HG02642 (cell line): ENCODE results near the gene CRYZL1.

ENCODE experiments used
- ATAC-seq: cut with Tn5 transposase; IDR thresholded peaks from one replicate; pipeline ENCODE4 v1.9.1; 2021; ENCODE audit warnings: mild to moderate bottlenecking; ENCODE audit not compliant: unreplicated experiment, poor library complexity

CRYZL1 gene

GRCh38 chr21:33544451-33545195, 96.9 kb downstream of the CRYZL1 start:
- no peak for ATAC-seq

DNA sequence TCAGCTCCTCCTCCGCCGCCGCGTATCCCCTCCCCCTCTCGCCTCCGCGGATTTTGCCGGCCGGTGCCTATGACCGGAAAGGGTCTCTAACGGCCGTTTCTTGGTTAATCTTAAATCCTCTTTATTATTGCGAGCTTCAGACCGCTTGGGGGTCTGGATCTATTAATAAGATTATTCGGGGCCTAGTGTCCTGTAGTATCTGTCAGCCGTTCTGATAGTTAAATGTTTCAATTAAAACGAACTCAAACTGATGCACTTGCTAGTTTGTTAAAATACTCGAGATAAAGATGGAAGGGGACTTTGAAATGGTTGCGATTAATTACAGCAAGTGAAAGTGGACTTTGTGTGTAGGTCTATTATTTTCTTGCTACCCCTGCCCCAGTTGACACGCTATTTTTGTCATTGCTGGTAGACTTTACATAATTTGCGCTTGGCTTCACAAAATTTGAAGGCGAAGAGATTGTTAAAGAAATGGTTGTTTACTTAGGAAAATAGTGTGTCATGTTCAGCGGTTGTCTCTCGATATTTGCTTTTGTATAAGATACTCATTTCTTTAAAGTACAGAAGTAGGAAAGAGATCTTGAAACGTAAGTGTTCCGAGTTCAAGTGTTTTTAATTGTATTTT, 97.9 kb downstream of the CRYZL1 start:
- peak; percentile 19 for ATAC-seq

DNA sequence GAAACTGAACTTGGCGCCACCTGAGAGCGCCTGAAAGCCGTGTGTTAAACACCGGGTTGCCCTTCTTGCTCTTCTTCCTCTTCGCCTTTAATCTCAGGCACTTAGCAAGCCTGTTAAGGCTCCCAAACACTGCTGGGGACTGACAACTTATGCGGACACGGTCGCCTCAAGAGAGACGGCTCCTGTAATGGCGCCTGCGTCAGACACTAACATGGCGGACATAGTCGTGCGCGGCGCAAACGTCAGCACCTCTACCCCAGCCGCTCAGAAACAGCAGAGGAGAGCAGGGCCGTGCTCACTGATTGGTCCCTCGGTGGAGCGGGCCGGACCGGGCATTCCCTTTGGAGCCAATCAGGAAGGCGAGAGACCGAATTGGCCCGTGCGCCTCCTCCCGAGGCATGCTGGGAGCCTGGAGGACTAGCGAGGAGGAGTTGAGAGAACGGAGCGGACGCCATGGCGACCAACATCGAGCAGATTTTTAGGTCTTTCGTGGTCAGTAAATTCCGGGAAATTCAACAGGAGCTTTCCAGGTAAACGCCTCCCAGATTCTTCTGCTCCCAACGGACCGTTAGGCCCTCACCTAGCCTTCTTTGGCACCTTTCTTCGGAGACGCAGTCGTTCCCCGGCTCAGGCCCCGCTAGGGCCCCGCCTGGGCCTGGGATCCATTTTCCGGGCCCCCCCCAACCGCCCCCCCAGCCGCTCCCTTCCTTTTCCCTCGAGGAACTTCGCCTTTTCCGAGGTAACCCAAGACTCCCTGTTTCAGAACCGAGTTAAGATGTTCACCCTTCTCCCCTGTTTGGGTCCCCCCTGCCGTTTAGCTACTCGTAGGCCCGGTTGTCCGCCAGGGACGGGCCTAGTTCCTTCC, 98.7 kb downstream of the CRYZL1 start, which contains the start of gene SON:
Gene SON, plus strand, starts transcription at position 399 of the 865 bp plus-strand sequence. Its CDS starts 55 bp downstream, at position 454.
- peak; percentile 94 for ATAC-seq

GRCh38 chr21:33541756-33542639, 99.5 kb downstream of the CRYZL1 start, which contains the start of gene GART:
Gene GART (minus strand): TSS chr21:33542117. CDS start chr21:33539315, 2,802 bp downstream.
- peak; percentile 65 for ATAC-seq

DNA sequence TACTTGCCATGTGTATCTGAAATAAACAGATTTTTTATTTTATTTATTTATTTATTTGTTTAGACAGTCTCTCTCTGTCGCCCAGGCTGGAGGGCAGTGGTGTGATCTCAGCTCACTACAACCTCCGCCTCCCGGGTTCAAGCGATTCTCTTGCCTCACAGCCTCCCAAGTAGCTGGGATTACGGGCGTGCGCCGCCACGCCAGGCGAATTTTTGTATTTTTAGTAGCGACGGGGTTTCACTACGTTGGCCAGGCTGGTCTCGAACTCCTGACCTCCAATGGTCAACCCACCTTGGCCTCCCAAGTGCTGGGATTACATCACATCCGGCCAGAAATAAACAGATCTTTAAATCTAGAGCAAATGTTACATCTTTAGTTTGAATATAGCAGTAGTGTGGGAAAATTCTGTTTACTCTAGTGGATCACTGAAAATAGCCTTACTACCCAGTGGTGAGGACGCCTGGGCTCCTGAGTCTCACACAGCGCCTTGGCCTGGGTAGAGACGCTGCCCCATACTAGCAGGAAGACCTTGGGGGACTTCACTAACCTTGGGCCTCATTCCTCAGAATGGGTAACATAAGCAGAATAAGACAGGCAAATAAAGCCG, 100.3 kb downstream of the CRYZL1 start:
- ATAC-seq, result no peak

- ATAC-seq, result no peak
Measured at GRCh38 chr21:33540711-33541104, 100.8 kb downstream of the CRYZL1 start.

DNA sequence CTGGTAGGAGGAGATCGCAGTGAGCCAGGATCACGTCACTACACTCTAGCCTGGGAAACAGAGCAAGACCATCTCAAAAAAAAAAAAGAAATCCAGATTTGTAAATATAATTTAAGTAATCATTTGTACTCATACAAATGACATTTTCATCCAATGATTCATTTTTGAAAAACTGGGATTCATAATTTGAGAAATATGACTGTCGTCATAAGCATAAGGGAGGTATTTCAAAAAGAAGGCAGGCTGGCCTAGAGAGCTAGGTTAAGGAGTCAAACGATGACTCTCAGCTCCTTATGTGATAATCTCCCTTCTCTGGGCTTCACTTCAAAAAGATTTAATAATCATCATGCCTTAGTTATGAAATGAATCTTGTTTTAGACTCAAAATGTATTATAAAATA, 101.9 kb downstream of the CRYZL1 start:
- ATAC-seq, result no peak
